ENCODE measurements around the gene TPMT. TPM values are rescaled to one million over a fixed set of nuclear protein-coding genes. Genes with fewer than 3 reads are reported as not detected.

TPMT gene
- polyA plus RNA-seq, 2 of the 4 experiments (the other 2 are of a cell fraction): 11.2 to 16.5 TPM

- Histone ChIP-seq H3K4me2 (no peak overlapping the region), H3K9me3 (no peaks in the 10 kb centered on the region), H3K4me1 (no peaks in the 10 kb centered on the region), H3K4me3 (no peak overlapping the region), H3K27ac (no peak overlapping the region)
- TF ChIP-seq E2F6 (IDR thresholded peaks at IDR 0.05; ENCODE audit: borderline replicate concordance, low read depth) (no peak), CEBPB (IDR thresholded peaks at IDR 0.05) (no peak), CBX2 (IDR thresholded peaks at IDR 0.05; ENCODE audit: borderline replicate concordance, low read depth) (no peak), ESRRA (IDR thresholded peaks at IDR 0.05; ENCODE audit: borderline replicate concordance, low read length) (no peak), FOSB (CRISPR knock-in tag; IDR thresholded peaks at IDR 0.05) (no peak)
- no peak for ATAC-seq
- ChIA-PET POLR2A (no interaction called here), CTCF (no interaction called here)
- 97% methylated on average over 3 of the region's 3 CpGs for WGBS (ENCODE audit: missing lambda C conversion rate)
- no peak for FAIRE-seq
- no peak for DNase-seq (ENCODE audit: low read depth in 1 of 2, low spot score in 1 of 2)
Measured at GRCh38 chr6:18192026-18192425, 37.1 kb upstream of the TPMT start.

DNA sequence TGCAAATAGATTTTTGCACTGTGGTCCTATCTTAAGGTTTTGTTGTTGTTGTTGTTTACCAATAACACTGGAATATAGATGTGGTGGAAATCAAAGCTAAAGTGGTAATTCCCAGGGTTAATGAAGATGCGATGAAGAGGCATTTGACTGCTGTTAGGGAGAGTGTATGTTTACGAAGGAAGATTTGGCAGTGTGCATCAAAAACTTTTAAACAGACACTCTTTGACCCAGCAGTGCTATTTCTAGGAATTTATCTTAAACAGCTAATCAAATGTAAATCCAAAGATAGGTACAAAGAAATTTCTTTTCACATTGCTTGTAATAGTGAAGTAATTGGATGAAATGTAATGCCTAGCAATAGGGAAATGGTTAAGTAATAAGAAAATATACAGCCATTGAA is 34.3 kb upstream of the TPMT start:
- ChIA-PET POLR2A (no interaction called here), CTCF (no interaction called here)
- no peaks in the 10 kb centered on the region for H3K9me3 ChIP-seq
- no peak overlapping the region for H3K4me3 ChIP-seq
- no peak for TF ChIP-seq TFCP2L1 (CRISPR knock-in tag; IDR thresholded peaks at IDR 0.05)
- no peak for TF ChIP-seq PHF8 (IDR thresholded peaks at IDR 0.05; ENCODE audit: borderline replicate concordance, low read depth)
- TF ChIP-seq EHMT2 (IDR thresholded peaks at IDR 0.05; ENCODE audit: low read depth): no peak
- TF ChIP-seq CBX8 (IDR thresholded peaks at IDR 0.05): no peak
- no peak for TF ChIP-seq REST (IDR thresholded peaks at IDR 0.05)
- TF ChIP-seq FOSL2 (IDR thresholded peaks at IDR 0.05): no peak
- TF ChIP-seq FOSL2 (CRISPR knock-in tag; IDR thresholded peaks at IDR 0.05): no peak
- no peak for TF ChIP-seq JUN (IDR thresholded peaks at IDR 0.05)
- TF ChIP-seq EP300 (IDR thresholded peaks at IDR 0.05): no peak
- TF ChIP-seq, protein P1, sequence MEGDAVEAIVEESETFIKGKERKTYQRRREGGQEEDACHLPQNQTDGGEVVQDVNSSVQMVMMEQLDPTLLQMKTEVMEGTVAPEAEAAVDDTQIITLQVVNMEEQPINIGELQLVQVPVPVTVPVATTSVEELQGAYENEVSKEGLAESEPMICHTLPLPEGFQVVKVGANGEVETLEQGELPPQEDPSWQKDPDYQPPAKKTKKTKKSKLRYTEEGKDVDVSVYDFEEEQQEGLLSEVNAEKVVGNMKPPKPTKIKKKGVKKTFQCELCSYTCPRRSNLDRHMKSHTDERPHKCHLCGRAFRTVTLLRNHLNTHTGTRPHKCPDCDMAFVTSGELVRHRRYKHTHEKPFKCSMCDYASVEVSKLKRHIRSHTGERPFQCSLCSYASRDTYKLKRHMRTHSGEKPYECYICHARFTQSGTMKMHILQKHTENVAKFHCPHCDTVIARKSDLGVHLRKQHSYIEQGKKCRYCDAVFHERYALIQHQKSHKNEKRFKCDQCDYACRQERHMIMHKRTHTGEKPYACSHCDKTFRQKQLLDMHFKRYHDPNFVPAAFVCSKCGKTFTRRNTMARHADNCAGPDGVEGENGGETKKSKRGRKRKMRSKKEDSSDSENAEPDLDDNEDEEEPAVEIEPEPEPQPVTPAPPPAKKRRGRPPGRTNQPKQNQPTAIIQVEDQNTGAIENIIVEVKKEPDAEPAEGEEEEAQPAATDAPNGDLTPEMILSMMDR (IDR thresholded peaks at IDR 0.05): no peak
- TF ChIP-seq RFX5 (IDR thresholded peaks at IDR 0.05): no peak
- no peak for TF ChIP-seq JUNB (IDR thresholded peaks at IDR 0.05)
- TF ChIP-seq PBX3 (IDR thresholded peaks at IDR 0.05): no peak
- TF ChIP-seq NR3C1 (IDR thresholded peaks at IDR 0.05): no peak
- no peak for TF ChIP-seq HMGXB4 (CRISPR knock-in tag; IDR thresholded peaks at IDR 0.05; ENCODE audit: borderline replicate concordance)
- TF ChIP-seq ZFP36 (IDR thresholded peaks at IDR 0.05; ENCODE audit: borderline replicate concordance, partially characterized antibody): no peak
- no peak for TF ChIP-seq RAD21 (conservative IDR thresholded peaks at IDR 0.05 in 1 of 2, IDR thresholded peaks at IDR 0.05 in 1 of 2)
- no peak for TF ChIP-seq FOSB (CRISPR knock-in tag; IDR thresholded peaks at IDR 0.05)
- TF ChIP-seq HEYL (CRISPR knock-in tag; IDR thresholded peaks at IDR 0.05): no peak
- TF ChIP-seq SMC3 (IDR thresholded peaks at IDR 0.05): no peak
- TF ChIP-seq ELK1 (IDR thresholded peaks at IDR 0.05; ENCODE audit: low read depth, low read length): no peak
- ATAC-seq: no peak
- H3K4me1 ChIP-seq: no peaks in the 10 kb centered on the region
- 92% methylated on average over 2 of the region's 2 CpGs for WGBS (ENCODE audit: missing lambda C conversion rate)
- FAIRE-seq: no peak
- DNase-seq (ENCODE audit: low read depth in 1 of 2, low spot score in 1 of 2): no peak
- H3K27ac ChIP-seq: no peak overlapping the region
- no peak overlapping the region for H3K4me2 ChIP-seq

Data from A549 (cell line).